ENCODE measurements around the gene CHST11. TPM values are rescaled to one million over a fixed set of nuclear protein-coding genes. Genes with fewer than 3 reads are reported as not detected.
A peak's percentile ranks its signal among the peaks of the same experiment; 100 is the strongest.

Gene CHST11
- total RNA-seq, 2 donors from 2014 or later: 4.6 to 14.5 TPM

DNA sequence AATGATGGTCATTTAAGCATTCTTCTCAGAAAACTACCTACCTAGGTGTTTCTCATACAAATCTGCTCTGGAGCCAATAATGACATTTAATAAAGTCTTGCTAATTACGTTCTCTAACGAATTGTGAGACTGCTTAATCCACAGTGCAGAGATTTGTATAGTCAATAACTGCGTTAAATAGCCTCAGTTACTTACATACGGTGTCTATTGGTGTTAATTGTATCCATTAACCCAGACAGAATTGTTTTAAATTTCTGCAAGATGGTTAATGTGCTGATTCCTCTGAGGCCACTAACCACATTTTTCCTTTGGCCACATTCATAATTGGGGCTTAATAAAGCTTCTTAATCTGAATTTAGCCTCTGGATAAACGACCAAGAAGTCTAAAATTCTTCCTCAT, 329.6 kb downstream of the CHST11 start:
- intact Hi-C loops (cut with DNase I): no loop called here
- DNase-seq: no peak
- no peaks in the 10 kb centered on the region for H3K27me3 ChIP-seq
- ATAC-seq: no peak
- H3K27ac ChIP-seq: no peak overlapping the region
- TF ChIP-seq POLR2A (IDR thresholded peaks at IDR 0.05): no peak
- peaks cover 0 to under 1% (median 0%) of the 10 kb centered on the region in 3 donors for H3K9me3 ChIP-seq
- WGBS, 2 donors: 78 to 82% methylated on average over 5 of the region's 5 CpGs
- no peaks in the 10 kb centered on the region for H3K36me3 ChIP-seq (replicated peaks in 1 of 2; ENCODE audit: insufficient read depth in 1 of 2, low read depth in 2 of 2)
- H3K4me1 ChIP-seq: no peaks in the 10 kb centered on the region
- no peak overlapping the region for H3K4me3 ChIP-seq

GRCh38 chr12:104788840-104789271, 332.1 kb downstream of the CHST11 start:
- H3K4me3 ChIP-seq: no peak overlapping the region
- TF ChIP-seq POLR2A (IDR thresholded peaks at IDR 0.05): no peak
- TF ChIP-seq, protein P1, sequence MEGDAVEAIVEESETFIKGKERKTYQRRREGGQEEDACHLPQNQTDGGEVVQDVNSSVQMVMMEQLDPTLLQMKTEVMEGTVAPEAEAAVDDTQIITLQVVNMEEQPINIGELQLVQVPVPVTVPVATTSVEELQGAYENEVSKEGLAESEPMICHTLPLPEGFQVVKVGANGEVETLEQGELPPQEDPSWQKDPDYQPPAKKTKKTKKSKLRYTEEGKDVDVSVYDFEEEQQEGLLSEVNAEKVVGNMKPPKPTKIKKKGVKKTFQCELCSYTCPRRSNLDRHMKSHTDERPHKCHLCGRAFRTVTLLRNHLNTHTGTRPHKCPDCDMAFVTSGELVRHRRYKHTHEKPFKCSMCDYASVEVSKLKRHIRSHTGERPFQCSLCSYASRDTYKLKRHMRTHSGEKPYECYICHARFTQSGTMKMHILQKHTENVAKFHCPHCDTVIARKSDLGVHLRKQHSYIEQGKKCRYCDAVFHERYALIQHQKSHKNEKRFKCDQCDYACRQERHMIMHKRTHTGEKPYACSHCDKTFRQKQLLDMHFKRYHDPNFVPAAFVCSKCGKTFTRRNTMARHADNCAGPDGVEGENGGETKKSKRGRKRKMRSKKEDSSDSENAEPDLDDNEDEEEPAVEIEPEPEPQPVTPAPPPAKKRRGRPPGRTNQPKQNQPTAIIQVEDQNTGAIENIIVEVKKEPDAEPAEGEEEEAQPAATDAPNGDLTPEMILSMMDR (IDR thresholded peaks at IDR 0.05): no peak
- peaks cover 11% of the 10 kb centered on the region for H3K4me1 ChIP-seq
- no peak overlapping the region for H3K27ac ChIP-seq
- no peaks in the 10 kb centered on the region for H3K36me3 ChIP-seq (replicated peaks in 1 of 2; ENCODE audit: insufficient read depth in 1 of 2, low read depth in 2 of 2)
- no peak for ATAC-seq
- intact Hi-C loops (cut with DNase I): no loop called here
- H3K9me3 ChIP-seq: no peaks in the 10 kb centered on the region
- DNase-seq: no peak
- no peaks in the 10 kb centered on the region for H3K27me3 ChIP-seq

DNA sequence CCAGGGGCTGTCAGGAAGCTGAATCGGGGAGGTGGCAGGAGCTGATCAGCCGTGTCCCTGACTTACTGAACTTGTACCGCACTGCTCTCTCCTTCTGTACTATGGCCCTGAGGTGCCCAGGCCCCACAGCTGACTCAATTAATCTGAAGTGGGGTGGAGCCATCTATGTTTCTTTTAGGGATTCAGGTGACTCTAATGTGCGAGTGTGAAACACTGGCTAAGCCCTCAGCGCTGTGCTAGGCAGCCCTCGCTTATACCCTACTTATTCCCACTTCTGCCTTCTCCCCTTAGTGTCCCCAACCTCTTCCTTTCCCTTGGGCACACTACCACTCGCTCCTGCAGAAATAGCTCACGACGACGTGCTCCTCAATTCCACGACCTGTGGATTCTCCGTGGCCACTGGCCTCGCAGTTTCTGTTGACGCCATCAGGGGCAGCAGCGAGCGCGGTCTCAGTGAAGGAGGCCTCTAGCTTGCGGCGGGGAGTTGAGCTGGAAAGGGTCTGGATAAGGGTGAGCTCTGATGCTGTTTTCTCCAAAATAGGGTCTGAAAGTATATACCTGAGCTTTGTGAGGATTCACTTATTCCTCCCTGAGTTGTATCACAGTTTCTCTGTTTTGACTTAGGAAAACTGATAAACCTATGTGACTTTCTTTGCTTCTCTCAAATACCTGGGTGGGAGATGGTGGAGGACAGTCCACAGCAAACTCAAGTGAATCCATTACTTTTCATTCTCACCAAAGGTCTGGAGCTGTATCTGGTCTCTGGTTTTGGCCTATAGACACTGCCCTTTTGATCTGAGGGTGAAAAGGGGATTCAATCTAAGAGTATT, 333.8 kb downstream of the CHST11 start:
- 36 to 48% methylated on average over 19 of the region's 19 CpGs for WGBS, 2 donors
- ATAC-seq: peak; percentile 58
- Histone ChIP-seq H3K4me3 (no peak overlapping the region), H3K4me1 (peaks cover 11% of the 10 kb centered on the region), H3K9me3 (no peaks in the 10 kb centered on the region), H3K36me3 (replicated peaks in 1 of 2; ENCODE audit: insufficient read depth in 1 of 2, low read depth in 2 of 2) (no peaks in the 10 kb centered on the region), H3K27me3 (no peaks in the 10 kb centered on the region), H3K27ac (no peak overlapping the region)
- TF ChIP-seq, protein P1 (IDR thresholded peaks at IDR 0.05): peak; percentile 49 to 74 (median 61)
- no peak for TF ChIP-seq POLR2A (IDR thresholded peaks at IDR 0.05)
- intact Hi-C loops (cut with DNase I): no loop called here
- peak; percentile 26 to 60 (median 54) for DNase-seq

- WGBS, 2 donors: 63 to 69% methylated on average over 4 of the region's 4 CpGs
- peaks cover 11% of the 10 kb centered on the region for H3K4me1 ChIP-seq
- intact Hi-C loops (cut with DNase I): no loop called here
- no peak overlapping the region for H3K27ac ChIP-seq
- no peaks in the 10 kb centered on the region for H3K9me3 ChIP-seq
- DNase-seq (peak in 2 of 4 donors; percentile 25 to 47), ATAC-seq (peak; percentile 77)
- no peak overlapping the region for H3K4me3 ChIP-seq
- no peaks in the 10 kb centered on the region for H3K27me3 ChIP-seq
- TF ChIP-seq, protein P1 (IDR thresholded peaks at IDR 0.05): no peak
- TF ChIP-seq POLR2A (IDR thresholded peaks at IDR 0.05): no peak
- H3K36me3 ChIP-seq (replicated peaks in 1 of 2; ENCODE audit: insufficient read depth in 1 of 2, low read depth in 2 of 2): no peaks in the 10 kb centered on the region
Observed at GRCh38 chr12:104792570-104792969, 335.8 kb downstream of the CHST11 start.

DNA sequence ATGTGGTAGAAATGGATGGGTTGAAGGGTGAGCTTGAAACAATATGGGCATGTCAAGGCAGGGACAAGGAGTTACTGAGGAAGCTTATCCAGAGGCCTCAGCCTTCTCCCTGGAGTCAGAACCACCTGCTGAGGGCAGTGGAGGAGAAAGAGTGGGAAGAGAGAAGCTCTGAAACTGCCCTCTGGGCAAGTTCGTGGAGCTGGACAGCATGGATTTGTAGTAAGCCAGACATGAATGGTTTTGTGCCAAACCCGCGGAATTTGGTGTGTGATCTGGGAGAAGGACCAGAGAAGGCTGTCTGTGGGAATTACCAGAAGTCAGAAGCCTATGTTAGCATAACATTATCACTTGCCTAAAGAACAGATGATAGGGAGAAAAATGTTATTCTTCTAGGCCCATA, 336.5 kb downstream of the CHST11 start:
- 39 to 50% methylated on average over 3 of the region's 3 CpGs for WGBS, 2 donors

More for the DNA sequence above, 336.5 kb downstream of the CHST11 start:
- H3K4me3 ChIP-seq: no peak overlapping the region
- TF ChIP-seq, protein P1 (IDR thresholded peaks at IDR 0.05): peak in 1 of 7 experiments; percentile 19
- TF ChIP-seq POLR2A (IDR thresholded peaks at IDR 0.05): no peak
- no peaks in the 10 kb centered on the region for H3K27me3 ChIP-seq
- no peaks in the 10 kb centered on the region for H3K9me3 ChIP-seq
- ATAC-seq (no peak), DNase-seq (peak in 3 of 4 donors; percentile 29 to 47 (median 35))
- peak overlapping the region in 1 of 4 donors; percentile 23 for H3K27ac ChIP-seq
- intact Hi-C loops (cut with DNase I): no loop called here
- H3K36me3 ChIP-seq (replicated peaks in 1 of 2; ENCODE audit: insufficient read depth in 1 of 2, low read depth in 2 of 2): no peaks in the 10 kb centered on the region
- peaks cover 11% of the 10 kb centered on the region for H3K4me1 ChIP-seq
